ENCODE data around the gene PKP4. TPM values are rescaled to one million over a fixed set of nuclear protein-coding genes. Genes with fewer than 3 reads are reported as not detected.
A peak's percentile ranks its signal among the peaks of the same experiment; 100 is the strongest.

PKP4 gene
- total RNA-seq, 3 donors from 2014 or later, result 41.6 to 59.1 (median 51.1) TPM

- intact Hi-C loops (cut with DNase I, micrococcal nuclease), result no loop called here
- no peak for ATAC-seq
- Histone ChIP-seq H3K4me3 (no peak overlapping the region), H3K9me3 (no peaks in the 10 kb centered on the region), H3K4me1 (ENCODE audit: low read depth) (no peaks in the 10 kb centered on the region), H3K36me3 (ENCODE audit: low read depth) (no peaks in the 10 kb centered on the region)
- TF ChIP-seq CTCF (IDR thresholded peaks at IDR 0.05), result no peak
- no peak for DNase-seq
Observed at GRCh38 chr2:158491072-158491471, 34.3 kb downstream of the PKP4 start.

GRCh38 chr2:158493458-158493857, 36.7 kb downstream of the PKP4 start:
- Histone ChIP-seq H3K9me3 (no peaks in the 10 kb centered on the region), H3K4me3 (no peak overlapping the region), H3K36me3 (ENCODE audit: low read depth) (no peaks in the 10 kb centered on the region), H3K4me1 (ENCODE audit: low read depth) (peaks cover 3% of the 10 kb centered on the region)
- DNase-seq (no peak), ATAC-seq (no peak)
- TF ChIP-seq CTCF (IDR thresholded peaks at IDR 0.05), result no peak
- intact Hi-C loops (cut with DNase I, micrococcal nuclease), result no loop called here

GRCh38 chr2:158495175-158495574, 38.4 kb downstream of the PKP4 start:
- intact Hi-C loops (cut with DNase I, micrococcal nuclease), result no loop called here
- ATAC-seq (no peak), DNase-seq (no peak)
- no peaks in the 10 kb centered on the region for H3K36me3 ChIP-seq (ENCODE audit: low read depth)
- H3K4me1 ChIP-seq (ENCODE audit: low read depth), result peaks cover 3% of the 10 kb centered on the region
- H3K4me3 ChIP-seq, result no peak overlapping the region
- TF ChIP-seq CTCF (IDR thresholded peaks at IDR 0.05), result no peak
- H3K9me3 ChIP-seq, result no peaks in the 10 kb centered on the region

GRCh38 chr2:158496986-158497385, 40.2 kb downstream of the PKP4 start:
- peak; percentile 62 for ATAC-seq
- H3K36me3 ChIP-seq (ENCODE audit: low read depth), result no peaks in the 10 kb centered on the region
- H3K9me3 ChIP-seq, result no peaks in the 10 kb centered on the region
- no peak for TF ChIP-seq CTCF (IDR thresholded peaks at IDR 0.05)
- H3K4me3 ChIP-seq, result no peak overlapping the region
- DNase-seq, result no peak
- intact Hi-C loops (cut with DNase I, micrococcal nuclease), result no loop called here
- peaks cover 3% of the 10 kb centered on the region for H3K4me1 ChIP-seq (ENCODE audit: low read depth)

- no peak overlapping the region for H3K4me3 ChIP-seq
- H3K9me3 ChIP-seq, result no peaks in the 10 kb centered on the region
- intact Hi-C loops (cut with DNase I, micrococcal nuclease), result no loop called here
- no peak for DNase-seq
- ATAC-seq, result peak; percentile 90
- TF ChIP-seq CTCF (IDR thresholded peaks at IDR 0.05), result no peak
- H3K36me3 ChIP-seq (ENCODE audit: low read depth), result no peaks in the 10 kb centered on the region
- H3K4me1 ChIP-seq (ENCODE audit: low read depth), result peaks cover 3% of the 10 kb centered on the region
Observed at GRCh38 chr2:158497486-158497885, 40.7 kb downstream of the PKP4 start.

Data from mucosa of descending colon (tissue), 3 donors.